HG03521 (cell line): ENCODE measurements around the gene CCDC106.

ENCODE experiments used
- ATAC-seq: cut with Tn5 transposase; IDR thresholded peaks from one replicate; pipeline ENCODE4 v1.9.1; 2021; ENCODE audit warnings: mild to moderate bottlenecking, moderate library complexity; ENCODE audit not compliant: unreplicated experiment

CCDC106 gene

DNA sequence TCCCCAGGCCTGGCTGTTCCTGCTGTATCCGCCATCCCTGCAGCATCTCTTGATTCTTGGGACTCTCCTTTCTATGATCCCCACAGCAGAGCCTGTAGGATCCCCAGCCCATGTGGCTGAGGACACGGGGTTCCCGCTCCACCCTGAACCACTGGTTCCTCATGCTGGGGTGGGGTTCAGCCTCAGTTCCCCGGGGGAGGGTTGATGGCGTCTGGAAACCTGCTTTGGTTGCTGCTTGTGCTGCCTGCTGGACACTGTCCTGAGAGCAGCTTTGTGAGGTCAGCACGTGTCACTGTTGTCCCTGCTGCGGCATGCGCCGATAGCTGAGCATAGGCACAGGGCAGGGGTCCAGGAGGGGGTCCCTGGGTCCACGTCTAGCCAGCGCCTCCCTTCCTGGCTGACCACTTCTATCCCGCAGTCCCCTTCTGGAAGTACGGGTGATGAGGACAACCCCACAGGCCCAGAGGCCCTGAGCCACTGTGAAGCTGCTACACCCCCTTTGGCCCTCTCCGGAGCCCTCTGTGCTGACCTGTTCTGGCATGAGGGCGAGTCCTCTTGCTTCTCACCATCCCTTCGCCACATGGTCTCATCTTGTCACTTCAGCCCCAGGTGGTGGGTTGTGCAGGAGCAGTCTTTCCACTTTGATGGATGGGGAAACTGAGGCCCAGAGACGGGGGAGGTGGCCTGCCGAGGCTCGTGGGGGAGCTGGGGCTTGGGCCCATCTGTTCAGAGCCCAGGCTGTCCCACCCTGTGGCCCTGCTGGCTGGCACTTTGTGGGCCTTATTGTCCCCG is 32.5 kb downstream of the CCDC106 start:
- ATAC-seq = no peak

DNA sequence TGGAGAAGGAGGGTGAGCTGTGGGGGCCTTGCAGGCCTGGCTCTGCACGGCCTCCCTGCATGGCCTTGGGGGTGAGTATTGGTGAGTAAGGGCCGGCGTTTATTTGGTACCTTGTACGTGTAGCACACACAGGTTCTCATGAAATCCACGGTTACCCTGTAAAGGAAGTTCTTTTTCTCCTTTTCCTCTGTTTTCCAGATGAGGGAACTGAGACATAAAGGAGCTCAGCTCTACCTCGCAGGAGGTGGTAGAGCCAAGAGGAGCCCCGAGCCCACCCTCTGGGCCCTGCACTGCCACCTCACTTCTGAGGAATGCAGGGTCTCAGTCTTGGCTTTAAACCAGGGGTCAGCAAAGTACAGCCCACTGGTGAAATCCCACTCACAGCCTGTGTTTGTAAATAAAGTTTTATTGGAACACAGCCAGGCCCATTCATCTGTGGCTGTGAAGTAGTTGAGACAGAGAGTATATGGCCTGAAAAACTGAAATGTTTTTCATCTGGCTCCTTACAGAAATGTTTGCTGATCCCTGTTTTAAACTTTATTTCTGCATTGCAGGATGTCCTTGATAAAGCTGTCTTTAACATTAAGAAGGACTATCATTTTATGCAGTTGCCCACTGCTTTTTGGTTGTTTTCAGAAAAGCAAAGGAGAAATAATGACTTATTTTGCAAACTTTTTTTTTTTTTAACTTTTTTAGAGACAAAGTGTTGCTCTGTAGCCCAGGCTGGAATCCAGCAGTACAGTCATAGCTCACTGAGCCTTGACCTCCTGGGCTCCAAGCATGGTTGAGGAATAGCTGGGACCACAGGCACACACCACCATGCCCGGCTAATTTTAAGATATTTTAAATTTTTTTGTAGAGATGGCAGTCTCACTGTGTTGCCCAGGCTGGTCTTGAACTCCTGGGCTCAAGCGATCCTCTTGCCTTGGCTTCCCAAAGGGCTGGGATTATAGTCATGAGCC is 33.4 kb downstream of the CCDC106 start:
- ATAC-seq = no peak

DNA sequence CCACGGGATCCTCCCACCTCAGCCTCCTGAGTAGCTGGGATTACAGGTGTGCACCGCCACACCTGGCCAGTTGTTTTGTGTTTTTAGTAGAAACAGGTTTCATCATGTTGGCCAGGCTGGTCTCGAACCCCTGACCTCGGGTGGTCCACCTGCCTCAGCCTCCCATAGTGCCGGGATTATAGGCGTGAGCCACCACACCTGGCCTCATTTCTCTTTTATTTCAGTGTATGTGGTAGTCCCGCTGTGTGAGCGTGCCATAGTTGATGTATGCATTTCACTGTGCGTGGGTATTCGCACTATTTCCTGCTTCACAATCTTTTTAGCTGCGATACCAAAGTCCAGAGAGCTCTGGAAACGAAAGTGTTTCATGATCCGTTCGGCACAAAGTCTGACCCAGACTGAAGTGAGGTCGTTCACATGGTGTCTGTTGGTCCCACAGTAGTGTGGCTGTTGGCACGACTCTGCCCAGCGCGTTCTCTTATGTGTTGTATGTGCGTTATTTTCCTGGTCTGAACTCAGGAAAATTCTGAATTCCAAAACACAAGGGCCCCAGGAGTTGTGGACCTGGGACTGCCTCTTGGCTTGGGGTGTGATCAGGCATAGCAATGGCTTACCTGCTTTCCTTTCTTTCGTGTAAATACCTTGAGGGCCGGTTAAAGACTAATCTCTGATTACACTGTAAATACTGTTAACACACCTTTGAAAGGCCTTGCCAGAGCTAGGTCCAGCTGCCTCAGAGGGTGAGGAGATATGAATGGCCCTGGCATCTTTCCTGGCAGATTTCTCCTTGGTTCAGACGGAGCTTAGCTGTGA is 35.6 kb downstream of the CCDC106 start:
- ATAC-seq = no peak

DNA sequence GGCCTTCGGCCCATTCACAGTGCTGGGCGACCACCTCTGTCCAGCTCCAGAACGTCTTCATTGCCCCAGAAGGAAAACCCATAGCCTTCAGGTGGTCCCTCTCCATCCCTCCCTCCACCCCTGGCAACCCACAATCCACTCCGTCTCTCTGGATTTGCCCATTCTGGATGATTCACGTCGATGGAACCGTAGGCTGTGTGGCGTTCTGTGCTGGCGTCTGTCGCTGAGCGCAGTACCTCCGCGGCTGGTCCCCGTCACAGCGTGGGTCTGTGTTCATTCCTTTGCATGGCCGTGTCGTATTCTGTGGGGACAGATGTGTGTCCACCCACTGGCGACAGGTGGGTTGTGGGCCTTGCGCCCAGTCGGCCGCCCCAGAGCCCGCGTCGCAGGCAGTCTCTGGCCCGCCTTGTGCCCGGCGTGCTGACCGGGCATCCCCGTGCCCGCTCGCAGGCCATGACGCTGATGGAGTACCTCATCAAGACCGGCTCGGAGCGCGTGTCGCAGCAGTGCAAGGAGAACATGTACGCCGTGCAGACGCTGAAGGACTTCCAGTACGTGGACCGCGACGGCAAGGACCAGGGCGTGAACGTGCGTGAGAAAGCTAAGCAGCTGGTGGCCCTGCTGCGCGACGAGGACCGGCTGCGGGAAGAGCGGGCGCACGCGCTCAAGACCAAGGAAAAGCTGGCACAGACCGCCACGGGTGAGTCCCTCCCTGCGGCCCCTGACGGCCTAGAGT is 37.1 kb downstream of the CCDC106 start:
- no peak for ATAC-seq

DNA sequence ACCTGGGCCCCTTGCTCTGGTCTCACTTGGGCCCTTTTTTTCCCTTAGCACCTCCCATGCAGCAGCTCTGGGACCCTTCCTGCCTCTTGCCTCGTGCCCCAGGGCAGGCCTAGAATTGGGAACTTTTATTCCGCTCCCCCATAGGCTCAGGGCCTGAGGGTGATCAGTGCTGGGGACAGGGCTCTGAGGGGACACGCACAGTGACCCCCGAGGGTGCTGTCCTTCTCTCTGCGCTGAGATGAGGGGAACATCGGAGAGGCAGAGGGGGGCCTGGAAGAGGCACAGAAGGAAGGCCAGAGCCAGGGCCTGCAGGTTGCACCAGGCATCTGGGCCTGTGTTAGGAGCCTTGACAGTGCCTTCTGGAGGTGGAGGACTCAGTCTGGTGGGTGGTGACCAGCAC is 37.8 kb downstream of the CCDC106 start:
- no peak for ATAC-seq

DNA sequence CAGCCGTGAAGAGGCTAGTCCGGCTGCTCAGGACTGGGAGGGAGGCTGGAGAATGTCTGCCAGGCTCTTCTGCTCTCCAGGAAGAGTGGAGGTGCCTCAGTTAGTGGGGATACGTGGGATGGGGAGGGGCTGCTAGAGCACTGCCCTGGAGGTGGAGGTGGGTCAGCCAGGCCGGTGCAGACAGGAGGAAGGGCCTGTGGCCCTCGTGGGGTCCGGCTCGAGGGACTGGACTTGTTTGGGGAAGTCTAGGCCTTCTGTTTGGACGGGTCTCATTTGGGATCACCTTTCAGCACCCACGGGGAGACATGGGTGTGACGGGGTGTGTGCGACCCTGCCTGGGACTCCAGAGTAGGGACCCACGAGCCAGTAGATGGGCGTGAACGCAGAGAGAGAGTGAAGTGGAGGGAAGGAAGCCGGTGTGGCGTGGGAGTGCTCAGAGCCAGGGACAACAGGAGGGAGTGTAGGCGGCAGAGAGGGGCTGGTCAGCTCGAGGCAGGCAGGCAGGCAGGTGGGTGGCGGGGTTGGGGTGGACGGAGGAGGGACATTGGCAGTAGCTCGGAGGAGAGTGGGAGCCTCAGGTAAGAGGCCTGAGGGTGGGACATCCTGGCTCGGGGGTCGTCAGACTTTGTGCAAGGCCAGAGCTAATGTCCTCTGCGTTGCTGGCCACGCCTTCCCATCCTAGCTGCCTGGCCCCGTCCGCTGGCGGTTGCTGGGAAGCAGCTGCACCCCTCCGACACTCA is 38.5 kb downstream of the CCDC106 start:
- ATAC-seq = no peak

DNA sequence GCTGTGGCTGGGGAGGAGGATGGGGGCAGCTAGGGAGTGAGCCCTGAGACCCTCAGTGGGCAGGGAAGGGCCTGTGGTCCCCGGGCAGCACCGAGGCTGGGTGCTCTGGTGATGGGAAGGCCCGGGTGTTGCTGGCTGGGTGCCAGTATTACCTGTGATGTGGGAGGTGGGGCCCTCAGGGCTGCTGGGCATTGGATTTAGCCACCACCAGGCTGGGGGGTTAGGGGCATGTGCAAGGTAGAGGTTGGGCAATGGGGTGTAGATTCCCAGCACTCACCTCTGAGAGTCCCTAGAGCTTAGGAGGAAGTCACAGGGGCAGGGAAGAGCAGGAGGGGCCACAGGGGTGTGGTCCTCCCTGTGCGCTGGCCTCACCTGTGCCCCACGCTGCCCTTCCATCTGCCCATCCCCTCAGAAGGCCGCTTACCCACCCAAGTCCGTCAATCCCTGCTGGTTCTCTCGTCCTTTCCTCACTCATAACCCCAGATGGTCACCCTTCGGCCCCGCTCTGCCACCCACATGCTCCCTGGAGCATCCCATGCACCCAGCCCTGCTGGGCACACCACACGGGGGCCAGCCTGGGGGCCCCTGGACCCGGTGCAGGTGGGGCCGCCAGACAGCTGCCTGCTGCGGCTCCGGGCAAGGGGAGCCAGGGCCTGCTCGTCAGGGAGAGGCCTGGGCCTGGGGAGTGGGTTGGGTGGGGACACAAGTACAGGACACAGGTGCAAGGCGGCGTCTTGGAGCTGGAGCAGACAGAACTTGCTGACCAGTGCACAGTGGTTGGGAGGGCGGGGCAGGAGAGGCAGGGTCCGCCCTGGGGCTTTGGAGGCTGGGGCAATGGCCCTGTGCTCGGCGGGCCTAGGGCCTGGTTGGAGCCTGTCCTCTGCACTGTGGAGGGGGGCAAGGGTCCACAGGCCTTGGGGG is 39.5 kb downstream of the CCDC106 start:
- ATAC-seq = no peak

DNA sequence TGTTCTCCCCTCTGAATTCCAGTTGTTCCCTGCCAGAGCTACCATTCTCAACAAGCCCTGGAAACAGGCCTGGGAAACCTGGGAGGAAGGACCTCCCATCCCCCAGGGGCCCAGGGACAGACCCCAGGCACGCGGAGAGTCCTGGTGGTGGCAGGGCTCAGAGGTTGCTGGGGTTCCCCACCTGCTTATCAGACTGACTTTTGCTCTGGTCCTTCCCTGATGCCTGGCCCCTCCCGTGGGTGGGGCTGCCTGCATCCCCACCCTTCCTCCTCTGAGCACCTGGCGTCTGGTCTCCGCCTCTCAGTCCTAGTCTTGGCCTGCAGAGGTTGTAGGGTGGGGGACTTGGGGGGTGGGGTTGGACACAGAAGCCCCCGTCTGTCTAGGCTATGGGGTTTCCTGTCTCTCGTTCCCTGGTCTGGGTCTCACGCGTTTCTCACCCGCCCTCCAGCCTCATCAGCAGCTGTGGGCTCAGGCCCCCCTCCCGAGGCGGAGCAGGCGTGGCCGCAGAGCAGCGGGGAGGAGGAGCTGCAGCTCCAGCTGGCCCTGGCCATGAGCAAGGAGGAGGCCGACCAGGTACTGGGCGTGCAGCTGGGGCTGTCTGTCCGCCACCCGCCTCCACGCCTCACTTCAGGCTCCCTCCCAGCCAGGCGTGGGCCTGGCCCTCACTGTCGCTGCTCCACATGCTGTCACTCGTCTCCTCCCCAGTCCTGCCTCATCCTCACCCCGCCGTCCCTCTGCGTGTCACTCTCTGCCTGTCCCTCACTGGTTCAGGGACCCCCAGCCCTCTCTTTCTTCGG is 40.6 kb downstream of the CCDC106 start:
- ATAC-seq = no peak

DNA sequence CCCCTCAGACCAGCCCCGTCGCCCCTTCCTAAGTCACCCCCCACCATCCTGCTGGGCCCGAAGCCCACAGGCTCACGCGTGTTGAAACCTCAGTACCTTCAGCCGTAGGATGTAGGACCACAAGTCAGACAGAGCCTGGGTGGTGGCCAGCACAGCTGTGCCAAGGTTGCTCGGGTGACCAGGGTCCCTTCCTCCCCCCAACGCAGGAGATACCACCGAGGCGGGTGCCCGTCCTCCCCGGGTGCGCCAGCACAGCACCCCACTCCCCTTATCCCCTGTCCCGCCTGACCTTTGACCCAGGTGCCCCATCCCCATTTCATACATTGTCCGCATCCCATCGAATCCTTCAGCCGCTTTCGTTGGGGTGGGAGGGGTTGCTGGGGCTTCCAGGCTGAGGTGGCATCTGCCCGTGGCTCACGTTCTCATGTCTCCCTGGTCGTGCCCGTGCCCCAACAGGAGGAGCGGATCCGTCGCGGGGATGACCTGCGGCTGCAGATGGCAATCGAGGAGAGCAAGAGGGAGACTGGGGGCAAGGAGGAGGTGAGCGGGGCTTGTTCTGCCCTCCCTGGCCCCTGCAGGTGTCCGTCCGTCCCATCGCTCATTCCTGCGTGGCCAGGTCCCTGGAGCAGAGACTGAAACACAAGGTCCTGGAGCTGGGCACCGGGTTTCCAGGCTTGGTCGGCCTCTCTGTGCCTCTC is 41.5 kb downstream of the CCDC106 start:
- no peak for ATAC-seq

DNA sequence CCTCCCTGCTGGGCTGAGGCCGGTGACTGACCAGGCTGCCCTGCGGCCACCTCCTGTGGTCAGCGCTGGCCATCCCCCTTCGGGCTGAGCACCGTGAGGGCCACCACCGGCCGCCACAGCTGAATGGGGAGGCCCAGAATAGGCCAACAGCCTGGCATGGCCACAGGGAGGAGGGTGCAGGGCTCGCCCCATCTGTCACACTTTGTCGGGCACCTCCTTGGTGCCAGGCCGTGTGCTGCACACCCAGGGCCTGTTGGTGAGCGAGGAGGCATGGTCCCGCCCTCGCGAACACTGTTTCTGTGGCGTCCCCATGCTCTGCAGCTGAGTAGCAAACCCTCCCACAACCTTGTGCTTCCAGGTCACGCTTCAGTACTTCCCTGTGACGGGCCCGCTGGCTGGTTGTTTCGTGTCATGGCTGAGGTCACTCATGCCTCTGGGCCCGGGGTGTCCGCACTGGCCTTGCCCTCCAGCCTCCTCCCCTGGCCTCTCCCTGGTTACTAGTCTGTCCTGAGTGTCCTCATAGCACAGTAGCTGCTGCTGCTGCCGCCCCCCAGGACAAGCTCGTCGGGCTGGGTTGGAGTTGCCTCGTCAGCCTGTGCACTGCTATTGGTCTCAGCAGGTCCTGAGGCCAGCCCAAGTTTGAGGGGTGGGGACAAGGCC is 42.2 kb downstream of the CCDC106 start:
- no peak for ATAC-seq

DNA sequence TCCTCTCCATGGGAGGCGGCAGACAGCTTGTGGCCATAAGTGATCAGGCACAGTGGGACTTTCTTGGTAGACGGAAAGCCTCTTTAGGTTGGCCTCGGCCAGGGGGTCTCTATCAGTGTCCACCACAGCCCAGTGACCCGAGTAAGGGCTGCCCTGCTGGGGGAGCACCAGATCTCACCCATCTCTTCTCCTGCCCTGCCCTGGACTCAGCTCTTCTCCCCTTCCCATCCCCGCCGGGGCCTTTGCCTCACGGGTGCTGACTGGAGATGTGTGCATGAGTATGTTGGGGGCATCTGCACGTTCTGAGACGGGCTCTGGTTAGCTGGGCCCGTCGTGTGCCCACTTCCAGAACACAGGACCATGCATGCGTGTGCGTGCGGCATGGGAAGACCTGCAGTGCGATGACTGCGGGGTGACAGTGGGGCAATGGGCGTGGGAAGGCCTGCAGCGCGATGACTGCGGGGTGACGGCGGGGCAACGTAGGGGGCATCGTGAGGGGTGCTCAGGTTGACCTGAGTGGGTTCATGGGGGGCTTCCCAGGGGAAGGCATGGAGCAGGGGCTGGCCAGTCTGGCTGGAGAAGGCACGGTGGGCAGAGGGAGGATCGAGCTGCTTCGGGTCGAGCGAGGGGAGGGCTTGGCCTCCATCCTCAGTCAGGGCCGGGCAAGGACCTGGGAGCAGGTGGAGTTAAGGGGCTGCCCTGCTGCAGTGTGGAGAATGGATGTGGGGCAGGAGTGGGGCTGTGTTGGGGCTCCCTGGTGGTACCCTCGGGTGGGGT is 42.9 kb downstream of the CCDC106 start:
- no peak for ATAC-seq

DNA sequence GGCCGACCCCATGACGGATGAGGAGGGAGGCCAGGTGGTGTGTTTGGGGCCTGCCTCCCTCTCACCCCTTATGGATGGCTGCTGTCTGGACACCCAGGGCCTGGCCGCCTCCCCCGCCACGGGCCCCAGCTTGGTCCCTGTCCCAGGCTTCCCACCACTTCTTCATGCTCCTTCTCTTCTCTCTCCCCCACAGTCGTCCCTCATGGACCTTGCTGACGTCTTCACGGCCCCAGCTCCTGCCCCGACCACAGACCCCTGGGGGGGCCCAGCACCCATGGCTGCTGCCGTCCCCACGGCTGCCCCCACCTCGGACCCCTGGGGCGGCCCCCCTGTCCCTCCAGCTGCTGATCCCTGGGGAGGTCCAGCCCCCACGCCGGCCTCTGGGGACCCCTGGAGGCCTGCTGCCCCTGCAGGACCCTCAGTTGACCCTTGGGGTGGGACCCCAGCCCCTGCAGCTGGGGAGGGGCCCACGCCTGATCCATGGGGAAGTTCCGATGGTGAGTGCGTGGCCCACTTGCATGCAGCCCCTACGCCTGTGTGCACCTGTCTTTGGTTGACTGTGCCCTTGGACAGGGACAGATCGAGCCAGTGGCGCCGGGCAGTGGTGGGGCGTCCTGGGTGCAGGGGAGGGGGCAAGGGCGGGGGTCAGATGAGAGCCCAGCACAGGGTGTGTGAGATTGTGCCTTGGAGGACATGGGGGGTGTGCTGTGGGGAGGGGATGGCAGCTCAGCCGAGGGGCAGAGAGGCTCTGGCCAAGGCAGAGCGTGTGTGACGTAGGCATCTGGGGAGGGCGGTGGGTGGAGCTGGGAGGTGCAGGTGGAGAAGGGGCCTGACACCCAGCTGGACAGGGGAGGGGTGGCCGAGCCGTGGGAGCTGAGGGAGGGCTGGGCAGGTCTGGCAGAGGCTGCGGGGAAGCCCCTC is 43.8 kb downstream of the CCDC106 start:
- no peak for ATAC-seq

DNA sequence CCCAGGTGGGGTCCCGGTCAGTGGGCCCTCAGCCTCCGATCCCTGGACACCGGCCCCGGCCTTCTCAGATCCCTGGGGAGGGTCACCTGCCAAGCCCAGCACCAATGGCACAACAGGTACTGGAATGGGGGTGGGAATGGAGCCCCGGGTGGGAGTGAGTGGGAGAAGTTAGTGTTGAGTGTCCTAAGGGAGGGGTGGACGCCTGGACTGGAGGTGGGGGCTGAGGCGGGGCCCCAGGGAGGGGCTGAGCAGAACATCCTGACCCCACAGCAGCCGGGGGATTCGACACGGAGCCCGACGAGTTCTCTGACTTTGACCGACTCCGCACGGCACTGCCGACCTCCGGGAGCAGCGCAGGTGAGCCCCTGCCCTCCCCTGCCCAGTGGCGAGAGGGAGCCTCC is 44.7 kb downstream of the CCDC106 start:
- ATAC-seq = no peak

DNA sequence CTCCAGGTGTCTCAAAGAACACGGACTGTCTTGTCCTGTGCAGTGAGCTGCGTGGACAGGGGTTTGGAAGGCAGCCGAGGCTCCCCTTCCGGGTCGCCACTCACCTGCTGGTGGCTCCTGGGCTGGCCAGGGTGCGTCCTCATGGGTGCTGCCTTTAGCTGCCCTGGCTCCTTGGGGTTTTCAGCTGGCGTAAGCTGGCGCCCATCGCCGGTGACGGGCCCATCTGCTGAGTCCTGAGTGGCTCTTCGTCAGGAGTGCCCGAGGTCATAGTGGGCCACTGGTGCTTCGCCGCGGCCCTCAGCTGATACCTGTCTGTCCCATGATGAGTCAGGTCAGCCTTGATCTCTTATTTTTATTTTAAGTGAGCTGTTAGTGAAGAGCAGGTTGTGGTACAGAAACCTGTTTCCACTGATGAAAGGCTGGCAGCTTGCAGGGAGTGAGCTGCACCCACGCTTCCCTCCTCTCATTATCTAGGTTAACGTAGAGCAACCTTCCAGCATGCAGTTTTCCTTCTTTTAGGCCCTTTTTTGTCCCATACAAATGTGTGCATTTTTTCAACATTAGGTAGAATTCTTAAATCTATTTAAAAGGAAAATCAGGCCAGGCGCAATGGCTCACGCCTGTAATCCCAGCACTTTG is 45.4 kb downstream of the CCDC106 start:
- no peak for ATAC-seq
